Putamen (tissue), 1 donor: ENCODE results near the gene TANK.
"Not testable (repeated sequence)": the region's sequence is repeated elsewhere in the genome, so short reads cannot be mapped to it uniquely, and the experiment has no call there.

Experiments used
- DNase-seq: peaks from one replicate; pipeline ENCODE4 v3.0.0-alpha.2; 2016; ENCODE audit warnings: low spot score

The TANK gene

GRCh38 chr2:161160226-161161073, at the start of gene TANK:
TANK (plus strand) TSS chr2:161160428; CDS start chr2:161179663, 19,235 bp downstream.
- DNase-seq = peak; percentile 93

- no peak for DNase-seq
Measured at GRCh38 chr2:161111531-161111930, 48.7 kb upstream of the TANK start.

GRCh38 chr2:161112908-161113307, 47.3 kb upstream of the TANK start:
- no peak for DNase-seq

GRCh38 chr2:161113693-161114575, 46.3 kb upstream of the TANK start:
- no peak for DNase-seq

GRCh38 chr2:161115205-161115604, 45.0 kb upstream of the TANK start:
- no peak for DNase-seq

- no peak for DNase-seq
Measured at GRCh38 chr2:161115605-161116380, 44.4 kb upstream of the TANK start.

GRCh38 chr2:161116509-161116908, 43.7 kb upstream of the TANK start:
- no peak for DNase-seq

GRCh38 chr2:161117506-161117905, 42.7 kb upstream of the TANK start:
- DNase-seq = no peak

- no peak for DNase-seq
Measured at GRCh38 chr2:161118722-161119121, 41.5 kb upstream of the TANK start.

GRCh38 chr2:161119483-161119882, 40.7 kb upstream of the TANK start:
- no peak for DNase-seq

- no peak for DNase-seq
Measured at GRCh38 chr2:161120775-161121174, 39.5 kb upstream of the TANK start.

GRCh38 chr2:161121622-161122021, 38.6 kb upstream of the TANK start:
- DNase-seq = no peak

GRCh38 chr2:161122772-161123530, 37.3 kb upstream of the TANK start:
- DNase-seq = peak; percentile 62

GRCh38 chr2:161123531-161124030, 36.6 kb upstream of the TANK start:
- no peak for DNase-seq

GRCh38 chr2:161124201-161124600, 36.0 kb upstream of the TANK start:
- no peak for DNase-seq

- no peak for DNase-seq
Measured at GRCh38 chr2:161128885-161129284, 31.3 kb upstream of the TANK start.

GRCh38 chr2:161130354-161130753, 29.9 kb upstream of the TANK start:
- DNase-seq = no peak

GRCh38 chr2:161131074-161131680, 29.1 kb upstream of the TANK start:
- no peak for DNase-seq

- DNase-seq = peak; percentile 60
Measured at GRCh38 chr2:161131804-161132203, 28.4 kb upstream of the TANK start.

GRCh38 chr2:161132384-161132783, 27.8 kb upstream of the TANK start:
- not testable (repeated sequence) for DNase-seq

GRCh38 chr2:161133366-161133765, 26.9 kb upstream of the TANK start:
- peak; percentile 58 for DNase-seq
